HL-60/S4 treated with phorbol 12-myristate 13-acetate at 8.2 ng/mL for 4 days and 3 days (cell line): ENCODE data around the gene LCN12.

Experiments
- in situ Hi-C: fragments of 300-500 bp; cut with MboI; formaldehyde crosslinking; loops from 2 replicates; pipeline ENCODE4 v1.15.0; 2022; ENCODE audit warnings: low sequenced_read_pairs

The LCN12 gene

GRCh38 chr9:136972335-136972734 is 20.3 kb downstream of the LCN12 start:
- in situ Hi-C loops = no loop called here

GRCh38 chr9:136972743-136973142 is 20.7 kb downstream of the LCN12 start:
- in situ Hi-C loops = no loop called here

- in situ Hi-C loops = no loop called here
Observed at GRCh38 chr9:136973618-136974617, 21.8 kb downstream of the LCN12 start.

- in situ Hi-C loops = no loop called here
Observed at GRCh38 chr9:136974817-136975535, 22.9 kb downstream of the LCN12 start.

GRCh38 chr9:136975644-136976043 is 23.6 kb downstream of the LCN12 start:
- in situ Hi-C loops = no loop called here

GRCh38 chr9:136977223-136977622 is 25.1 kb downstream of the LCN12 start, which contains the start of gene PTGDS:
TSS of gene PTGDS (plus strand) at chr9:136977504. CDS start at chr9:136977579, 75 bp downstream.
- in situ Hi-C loops = no loop called here

- in situ Hi-C loops = no loop called here
Observed at GRCh38 chr9:136977649-136978072, 25.6 kb downstream of the LCN12 start.

GRCh38 chr9:136978073-136978864 is 26.2 kb downstream of the LCN12 start:
- in situ Hi-C loops = no loop called here

GRCh38 chr9:136978865-136979544 is 26.9 kb downstream of the LCN12 start:
- in situ Hi-C loops = no loop called here

GRCh38 chr9:136979769-136980587 is 27.9 kb downstream of the LCN12 start:
- in situ Hi-C loops = no loop called here

GRCh38 chr9:136980669-136981478 is 28.8 kb downstream of the LCN12 start:
- in situ Hi-C loops = no loop called here

GRCh38 chr9:136981588-136982231 is 29.6 kb downstream of the LCN12 start:
- in situ Hi-C loops = no loop called here

- in situ Hi-C loops = no loop called here
Observed at GRCh38 chr9:136982232-136983051, 30.4 kb downstream of the LCN12 start, which contains the start of gene LCNL1. TSS of gene LCNL1 (plus strand) at chr9:136982993. CDS start at chr9:136983587, 594 bp downstream.

GRCh38 chr9:136983167-136983566 is 31.1 kb downstream of the LCN12 start:
- in situ Hi-C loops = no loop called here

GRCh38 chr9:136983656-136984314 is 31.7 kb downstream of the LCN12 start:
- in situ Hi-C loops = no loop called here

- in situ Hi-C loops = no loop called here
Observed at GRCh38 chr9:136984464-136985026, 32.5 kb downstream of the LCN12 start.
